Activated naive CD8-positive, alpha-beta T cell treated with anti-CD3 and anti-CD28 coated beads, Interleukin-2, amount 10 ng/mL, durations not matched to agents 7 days and 5 days (primary cell): ENCODE results near the gene WASF3. TPM values are rescaled to one million over a fixed set of nuclear protein-coding genes. Genes with fewer than 3 reads are reported as not detected.

Experiments used
- ATAC-seq: fragments of 150-1000 bp; cut with Tn5 transposase; one replicate; pipeline ENCODE4 v1.10.0; 2021; ENCODE audit warnings: low read depth, moderate library complexity
- POLR2A ChIA-PET: fragments of 350-600 bp; sonication (Branson Sonifier 250); formaldehyde crosslinking; loops from one replicate; lab custom pipeline; 2021; ENCODE audit warnings: antibody characterized with exemption; lab: Charles Lee
- DNase-seq: peaks from one replicate; pipeline ENCODE4 v3.0.0; 2021
- H3K27ac Mint-ChIP-seq: one replicate; pipeline ENCODE4 v1.8.0; 2022; ENCODE audit warnings: mild to moderate bottlenecking, mixed read lengths
- H3K27me3 Mint-ChIP-seq: one replicate; pipeline ENCODE4 v1.8.0; 2022; ENCODE audit warnings: mild to moderate bottlenecking, moderate library complexity, mixed read lengths
- H3K36me3 Mint-ChIP-seq: one replicate; pipeline ENCODE4 v1.8.0; 2021; ENCODE audit warnings: mild to moderate bottlenecking, mixed read lengths
- H3K4me1 Mint-ChIP-seq: one replicate; pipeline ENCODE4 v1.8.0; 2021; ENCODE audit warnings: mixed read lengths
- H3K4me3 Mint-ChIP-seq: one replicate; pipeline ENCODE4 v1.8.0; 2022; ENCODE audit warnings: mild to moderate bottlenecking, moderate library complexity, mixed read lengths
- H3K9me3 Mint-ChIP-seq: one replicate; pipeline ENCODE4 v1.8.0; 2021; ENCODE audit warnings: mixed read lengths
- total RNA-seq, 2 experiments: library from RNA; stranded (reverse); gene quantifications; one replicate each; pipeline ENCODE4 v1.2.3, GENCODE V29; 2021

WASF3 gene
- total RNA-seq, 2 experiments from 2014 or later, result not detected

DNA sequence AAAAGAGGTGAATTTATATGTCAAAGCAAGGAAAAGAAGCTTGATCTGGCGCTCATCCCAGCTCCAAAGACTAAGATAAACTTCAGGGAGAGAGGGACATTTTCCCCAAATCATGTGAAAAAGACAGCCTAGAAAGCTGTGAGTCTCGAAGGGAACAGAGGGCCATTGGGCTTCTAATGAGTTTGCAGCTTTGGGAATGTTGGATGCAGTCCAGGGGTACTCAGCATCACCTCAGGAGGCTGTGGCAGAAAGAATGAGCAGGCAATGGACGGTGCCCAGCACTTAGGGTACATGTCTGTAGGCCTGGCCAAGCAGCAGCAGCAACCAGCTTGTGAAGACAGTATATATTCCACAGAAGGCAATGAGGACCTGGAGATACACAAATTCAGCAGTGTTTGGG lies 25.7 kb upstream of the WASF3 start:
- Mint-ChIP-seq H3K9me3 (no peaks in the 10 kb centered on the region), H3K4me3 (no peak overlapping the region), H3K27me3 (peaks cover 2% of the 10 kb centered on the region), H3K4me1 (no peaks in the 10 kb centered on the region), H3K27ac (no peak overlapping the region), H3K36me3 (no peaks in the 10 kb centered on the region)
- DNase-seq (no peak), ATAC-seq (no peak)
- POLR2A ChIA-PET, result no interaction called here

- H3K4me1 Mint-ChIP-seq, result no peaks in the 10 kb centered on the region
- peaks cover 2% of the 10 kb centered on the region for H3K27me3 Mint-ChIP-seq
- no peaks in the 10 kb centered on the region for H3K9me3 Mint-ChIP-seq
- no peaks in the 10 kb centered on the region for H3K36me3 Mint-ChIP-seq
- ATAC-seq, result no peak
- no peak overlapping the region for H3K4me3 Mint-ChIP-seq
- POLR2A ChIA-PET, result no interaction called here
- no peak overlapping the region for H3K27ac Mint-ChIP-seq
- no peak for DNase-seq
Observed at GRCh38 chr13:26534036-26534726, 23.3 kb upstream of the WASF3 start.

GRCh38 chr13:26538363-26539317 lies 18.8 kb upstream of the WASF3 start:
- no peak for ATAC-seq

DNA sequence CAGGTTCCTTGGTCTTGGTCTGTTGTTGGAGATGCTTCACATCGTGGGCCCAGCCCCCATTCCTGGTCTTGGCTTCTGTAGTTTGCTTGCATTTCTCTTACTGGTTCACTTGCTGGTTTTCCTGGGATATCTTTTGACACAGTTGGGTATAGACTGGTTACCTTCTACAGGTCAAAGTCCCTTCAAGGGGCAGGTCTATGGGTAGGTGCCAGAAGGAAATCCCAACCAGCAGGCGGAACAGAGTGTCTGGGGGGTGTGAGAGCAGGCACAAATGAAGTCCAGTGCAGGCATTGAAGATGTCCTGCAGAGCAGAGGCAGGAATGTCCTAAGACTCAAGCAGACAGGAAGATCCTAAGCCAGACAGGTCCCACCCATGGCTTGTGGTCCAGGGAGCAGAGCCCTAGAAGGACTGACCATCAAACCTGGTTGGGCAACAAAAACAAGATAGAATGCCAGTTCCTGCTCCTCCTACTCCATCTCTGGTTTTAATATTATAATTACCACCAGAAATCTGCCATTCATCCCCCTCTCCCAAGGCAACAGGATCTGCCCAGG lies 17.7 kb upstream of the WASF3 start:
- no peaks in the 10 kb centered on the region for H3K36me3 Mint-ChIP-seq
- ATAC-seq, result no peak
- H3K9me3 Mint-ChIP-seq, result no peaks in the 10 kb centered on the region
- no peak overlapping the region for H3K4me3 Mint-ChIP-seq
- H3K27ac Mint-ChIP-seq, result no peak overlapping the region
- no peaks in the 10 kb centered on the region for H3K4me1 Mint-ChIP-seq
- POLR2A ChIA-PET, result no interaction called here
- DNase-seq, result no peak
- peaks cover 3% of the 10 kb centered on the region for H3K27me3 Mint-ChIP-seq

More at GRCh38 chr13:26538363-26539317, 18.8 kb upstream of the WASF3 start:
- Mint-ChIP-seq H3K9me3 (no peaks in the 10 kb centered on the region), H3K27ac (no peak overlapping the region), H3K27me3 (peaks cover 3% of the 10 kb centered on the region), H3K4me1 (no peaks in the 10 kb centered on the region), H3K4me3 (no peak overlapping the region), H3K36me3 (no peaks in the 10 kb centered on the region)
- no peak for DNase-seq
- POLR2A ChIA-PET, result no interaction called here

- DNase-seq (no peak), ATAC-seq (no peak)
- POLR2A ChIA-PET, result no interaction called here
- H3K4me3 Mint-ChIP-seq, result no peak overlapping the region
- H3K27ac Mint-ChIP-seq, result no peak overlapping the region
- no peaks in the 10 kb centered on the region for H3K9me3 Mint-ChIP-seq
- no peaks in the 10 kb centered on the region for H3K4me1 Mint-ChIP-seq
- H3K27me3 Mint-ChIP-seq, result peaks cover 3% of the 10 kb centered on the region
- no peaks in the 10 kb centered on the region for H3K36me3 Mint-ChIP-seq
Observed at GRCh38 chr13:26540334-26540733, 17.1 kb upstream of the WASF3 start.

- H3K27me3 Mint-ChIP-seq, result peaks cover 3% of the 10 kb centered on the region
- no peak for ATAC-seq
Observed at GRCh38 chr13:26541041-26541440, 16.4 kb upstream of the WASF3 start.

DNA sequence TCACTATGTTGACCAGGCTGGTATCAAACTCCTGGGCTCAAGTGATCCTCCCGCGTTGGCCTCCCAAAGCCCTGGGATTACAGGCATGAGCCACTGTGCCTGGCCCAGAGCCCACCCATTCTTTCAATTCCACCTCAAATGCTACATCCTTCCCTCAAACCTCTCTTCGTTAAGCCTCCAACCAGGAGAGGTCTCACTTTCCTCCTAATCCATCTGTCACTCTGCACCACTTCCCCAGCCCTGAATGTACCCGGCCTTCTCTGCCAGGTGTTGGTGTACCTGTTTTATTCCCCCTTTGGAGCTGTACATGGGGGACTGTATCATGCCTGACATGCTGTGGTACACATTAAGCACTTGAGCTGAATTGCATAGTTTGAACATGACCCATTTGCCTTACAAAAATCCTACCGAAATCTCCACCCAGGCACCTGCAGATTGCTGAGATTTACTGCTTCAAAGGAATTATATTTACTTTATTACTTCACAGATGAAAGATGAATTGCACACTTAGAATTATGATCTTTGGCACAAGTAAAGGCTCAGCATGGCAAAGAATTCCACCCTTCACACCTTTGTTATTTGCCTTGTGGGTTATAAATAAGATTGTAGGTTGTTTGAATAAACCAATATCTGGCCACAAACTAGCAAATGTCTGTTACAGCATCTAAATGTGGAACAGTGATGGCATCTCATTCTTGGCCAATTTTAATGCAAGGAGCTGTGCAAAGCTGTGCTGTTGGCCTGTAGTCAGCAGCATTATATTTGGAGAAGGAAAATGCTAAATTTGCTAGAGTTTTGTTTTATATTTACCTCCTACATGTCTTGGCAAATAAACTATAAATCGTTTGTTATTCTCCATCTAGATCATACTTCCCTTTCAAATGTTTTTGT lies 15.6 kb upstream of the WASF3 start:
- H3K4me1 Mint-ChIP-seq, result no peaks in the 10 kb centered on the region
- no peaks in the 10 kb centered on the region for H3K36me3 Mint-ChIP-seq
- no peak for DNase-seq
- H3K9me3 Mint-ChIP-seq, result no peaks in the 10 kb centered on the region
- POLR2A ChIA-PET, result no interaction called here
- no peak overlapping the region for H3K27ac Mint-ChIP-seq
- H3K27me3 Mint-ChIP-seq, result peaks cover 3% of the 10 kb centered on the region
- no peak overlapping the region for H3K4me3 Mint-ChIP-seq
- ATAC-seq, result no peak

More at GRCh38 chr13:26541041-26541440, 16.4 kb upstream of the WASF3 start:
- no peak for DNase-seq
- H3K4me3 Mint-ChIP-seq, result no peak overlapping the region
- H3K36me3 Mint-ChIP-seq, result no peaks in the 10 kb centered on the region
- POLR2A ChIA-PET, result no interaction called here
- no peak overlapping the region for H3K27ac Mint-ChIP-seq
- H3K9me3 Mint-ChIP-seq, result no peaks in the 10 kb centered on the region
- H3K4me1 Mint-ChIP-seq, result no peaks in the 10 kb centered on the region

- POLR2A ChIA-PET, result no interaction called here
Observed at GRCh38 chr13:26544707-26545106, 12.8 kb upstream of the WASF3 start.

DNA sequence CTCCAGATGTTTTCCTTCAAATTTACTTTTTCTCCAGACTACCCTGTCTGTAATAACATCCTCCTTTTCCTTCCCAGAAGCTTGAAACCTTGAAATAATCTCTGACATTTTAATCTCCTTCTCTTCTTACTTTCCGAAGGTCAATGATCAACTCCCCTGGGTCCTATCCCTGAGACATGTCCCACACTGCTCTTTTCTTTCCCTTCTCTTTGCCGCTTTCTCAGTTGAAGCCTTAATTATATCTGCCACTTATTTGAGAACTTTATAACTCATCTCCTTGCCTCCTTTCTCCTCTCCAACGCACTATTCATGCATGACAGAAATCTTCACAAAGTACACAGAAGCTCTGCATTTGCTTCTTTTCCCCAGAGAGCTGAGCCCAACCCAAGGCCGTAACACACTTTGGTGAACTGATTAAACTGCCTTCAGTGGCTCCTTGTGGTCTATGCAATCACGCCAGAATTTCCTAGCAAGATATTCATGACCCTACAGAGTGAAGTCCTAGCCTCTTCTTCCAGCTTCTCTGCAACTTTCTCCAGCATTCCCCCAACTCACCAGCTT lies 9.2 kb upstream of the WASF3 start:
- DNase-seq (no peak), ATAC-seq (no peak)
- POLR2A ChIA-PET, result no interaction called here
- no peaks in the 10 kb centered on the region for H3K9me3 Mint-ChIP-seq
- peaks cover 11% of the 10 kb centered on the region for H3K27me3 Mint-ChIP-seq
- no peak overlapping the region for H3K27ac Mint-ChIP-seq
- H3K36me3 Mint-ChIP-seq, result no peaks in the 10 kb centered on the region
- H3K4me1 Mint-ChIP-seq, result no peaks in the 10 kb centered on the region
- no peak overlapping the region for H3K4me3 Mint-ChIP-seq

More at GRCh38 chr13:26544707-26545106, 12.8 kb upstream of the WASF3 start:
- H3K27me3 Mint-ChIP-seq, result peaks cover 3% of the 10 kb centered on the region
- no peaks in the 10 kb centered on the region for H3K4me1 Mint-ChIP-seq
- H3K36me3 Mint-ChIP-seq, result no peaks in the 10 kb centered on the region
- H3K4me3 Mint-ChIP-seq, result no peak overlapping the region
- no peak for DNase-seq
- no peak for ATAC-seq
- no peak overlapping the region for H3K27ac Mint-ChIP-seq
- H3K9me3 Mint-ChIP-seq, result no peaks in the 10 kb centered on the region

DNA sequence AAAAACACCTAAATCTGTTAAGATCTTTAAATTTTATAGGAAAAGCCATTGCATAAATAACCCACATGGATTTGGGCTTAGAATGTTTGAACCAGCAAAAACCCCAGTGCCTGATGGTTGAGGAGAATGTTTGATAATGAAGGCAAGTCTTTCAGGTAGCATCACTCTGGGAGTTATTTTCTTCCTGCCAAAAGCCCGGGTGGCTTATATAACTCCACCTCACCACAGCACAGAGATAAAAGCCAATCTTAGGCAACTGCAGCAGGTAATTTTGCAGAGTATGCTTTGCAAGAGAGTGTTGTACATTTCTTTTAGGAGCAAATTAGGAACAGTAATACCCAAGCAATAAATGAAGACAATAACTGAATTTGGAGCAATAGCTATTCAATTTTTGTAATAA lies 7.8 kb upstream of the WASF3 start:
- POLR2A ChIA-PET, result no interaction called here
- H3K4me3 Mint-ChIP-seq, result no peak overlapping the region
- no peaks in the 10 kb centered on the region for H3K4me1 Mint-ChIP-seq
- no peak overlapping the region for H3K27ac Mint-ChIP-seq
- no peak for ATAC-seq
- H3K36me3 Mint-ChIP-seq, result no peaks in the 10 kb centered on the region
- H3K27me3 Mint-ChIP-seq, result peaks cover 13% of the 10 kb centered on the region
- no peaks in the 10 kb centered on the region for H3K9me3 Mint-ChIP-seq
- DNase-seq, result no peak

DNA sequence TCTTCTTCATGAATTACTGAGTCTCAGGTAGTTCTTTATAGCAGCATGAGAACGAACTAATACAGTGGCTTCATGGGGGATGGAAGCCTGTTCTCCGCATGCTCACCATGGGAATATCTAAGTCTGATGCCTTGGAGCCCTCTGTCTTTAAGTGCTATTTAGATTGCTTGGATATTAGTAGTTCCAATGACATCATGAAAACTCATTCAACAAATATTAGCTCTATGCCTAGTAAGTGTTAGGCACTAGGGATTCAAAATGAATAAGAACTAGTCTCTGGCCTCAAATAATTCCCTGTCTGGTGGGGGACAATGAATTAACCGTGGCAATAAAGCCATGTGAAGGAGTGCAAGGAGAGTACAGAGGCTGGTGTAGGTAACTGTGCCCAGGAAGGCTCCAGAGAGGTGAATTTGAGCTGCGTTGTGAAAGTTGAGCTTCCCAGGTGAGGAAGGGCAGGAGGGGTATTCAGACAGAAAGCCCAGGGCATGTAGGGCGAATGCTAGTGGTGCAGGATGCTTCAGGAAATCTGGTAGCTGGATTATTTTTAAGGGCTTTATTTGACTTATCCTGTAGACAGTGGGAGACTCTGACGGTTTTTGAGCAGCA lies 6.1 kb upstream of the WASF3 start:
- ATAC-seq, result no peak
- POLR2A ChIA-PET, result no interaction called here
- no peaks in the 10 kb centered on the region for H3K36me3 Mint-ChIP-seq
- H3K9me3 Mint-ChIP-seq, result no peaks in the 10 kb centered on the region
- DNase-seq, result no peak
- H3K27ac Mint-ChIP-seq, result no peak overlapping the region
- no peaks in the 10 kb centered on the region for H3K4me1 Mint-ChIP-seq
- no peak overlapping the region for H3K4me3 Mint-ChIP-seq
- peaks cover 28% of the 10 kb centered on the region for H3K27me3 Mint-ChIP-seq

GRCh38 chr13:26555413-26555812 lies 2.1 kb upstream of the WASF3 start:
- POLR2A ChIA-PET, result no interaction called here
- Mint-ChIP-seq H3K27me3 (peaks cover 53% of the 10 kb centered on the region), H3K4me3 (no peak overlapping the region), H3K9me3 (no peaks in the 10 kb centered on the region), H3K36me3 (no peaks in the 10 kb centered on the region), H3K4me1 (peaks cover 2% of the 10 kb centered on the region), H3K27ac (no peak overlapping the region)
- no peak for DNase-seq
- ATAC-seq, result no peak
